Neuron (in vitro differentiated cells): ENCODE results near the gene CCL3.
"Not testable (repeated sequence)": the region's sequence is repeated elsewhere in the genome, so short reads cannot be mapped to it uniquely, and the experiment has no call there.

Experiments
- H2AFZ ChIP-seq: one replicate; pipeline ENCODE4 v1.6.1; 2013; ENCODE audit warnings: low read depth, mild to moderate bottlenecking, inconsistent platforms, low read length, moderate library complexity
- H3K27me3 ChIP-seq: one replicate; pipeline ENCODE4 v1.6.1; 2013; ENCODE audit warnings: low read length; ENCODE audit not compliant: insufficient read depth
- H3K36me3 ChIP-seq: one replicate; pipeline ENCODE4 v1.6.1; 2013; ENCODE audit warnings: low read length; ENCODE audit not compliant: insufficient read depth
- H3K4me1 ChIP-seq: one replicate; pipeline ENCODE4 v1.6.1; 2013; ENCODE audit warnings: low read length; ENCODE audit not compliant: insufficient read depth
- H3K4me3 ChIP-seq: 2 replicates; pipeline ENCODE4 v1.5.1; 2013; ENCODE audit warnings: mild to moderate bottlenecking, low read length, moderate library complexity
- H3K9me3 ChIP-seq: one replicate; pipeline ENCODE4 v1.6.1; 2013; ENCODE audit warnings: low read length

The CCL3 gene

DNA sequence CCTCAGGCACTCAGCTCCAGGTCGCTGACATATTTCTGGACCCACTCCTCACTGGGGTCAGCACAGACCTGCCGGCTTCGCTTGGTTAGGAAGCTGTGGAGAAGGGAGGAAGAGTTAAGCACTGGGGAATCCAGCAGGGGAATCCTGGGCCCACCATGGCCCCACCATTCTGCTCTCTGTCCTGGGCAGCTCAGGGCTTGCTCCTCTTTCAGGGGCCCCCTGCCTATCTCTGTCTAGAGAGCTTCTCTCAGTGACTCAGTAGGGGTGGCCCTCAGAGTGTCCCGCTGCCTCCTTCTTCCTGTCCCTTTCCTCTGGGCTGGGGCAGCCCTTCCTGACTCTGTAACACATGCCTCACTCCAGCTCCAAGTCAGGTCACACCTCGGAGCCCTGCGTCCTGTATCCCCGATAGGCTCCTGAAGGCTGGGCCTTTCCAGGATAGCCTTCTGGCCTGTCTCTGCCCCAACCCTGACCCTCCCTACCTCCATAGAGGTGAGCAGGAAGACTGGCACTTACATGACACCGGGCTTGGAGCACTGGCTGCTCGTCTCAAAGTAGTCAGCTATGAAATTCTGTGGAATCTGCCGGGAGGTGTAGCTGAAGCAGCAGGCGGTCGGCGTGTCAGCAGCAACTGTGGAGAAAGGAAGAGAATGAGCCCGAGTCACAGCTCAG, 1.1 kb downstream of the CCL3 start:
- peaks cover 14% of the 10 kb centered on the region for H3K27me3 ChIP-seq
- no peak overlapping the region for H2AFZ ChIP-seq
- H3K9me3 ChIP-seq, result no peaks in the 10 kb centered on the region
- no peak overlapping the region for H3K4me3 ChIP-seq
- no peaks in the 10 kb centered on the region for H3K4me1 ChIP-seq
- no peaks in the 10 kb centered on the region for H3K36me3 ChIP-seq

DNA sequence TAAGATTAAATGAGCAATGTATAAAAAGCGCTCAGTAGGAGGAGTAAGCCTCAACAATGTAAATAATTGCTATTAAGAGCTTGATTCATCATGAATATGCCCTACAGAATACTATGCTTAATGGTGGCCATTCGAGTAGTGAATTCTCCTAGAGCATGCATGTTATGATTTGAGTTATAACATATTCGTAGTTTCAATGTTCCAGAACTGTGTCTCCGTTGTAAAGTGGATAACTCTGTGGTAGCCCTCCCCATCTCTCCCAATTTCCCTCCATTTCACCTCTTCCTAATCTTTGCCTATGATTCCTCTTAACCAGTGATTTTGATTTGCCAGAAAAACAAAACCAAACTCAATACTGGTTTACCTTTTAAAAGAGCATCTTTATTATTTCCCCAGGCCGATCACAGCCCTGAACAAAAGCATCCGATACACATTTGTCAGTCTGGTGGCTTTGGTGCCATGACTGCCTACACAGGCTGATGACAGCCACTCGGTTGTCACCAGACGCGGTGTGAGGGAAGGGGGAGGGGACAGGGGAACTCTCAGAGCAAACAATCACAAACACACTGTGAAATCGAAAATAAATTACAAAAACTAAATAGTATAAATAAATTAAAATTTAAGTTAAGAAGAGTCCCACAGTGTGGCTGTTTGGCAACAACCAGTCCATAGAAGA, 1.9 kb downstream of the CCL3 start:
- not testable (repeated sequence) for H3K4me3 ChIP-seq, H2AFZ ChIP-seq, H3K9me3 ChIP-seq, H3K36me3 ChIP-seq, H3K4me1 ChIP-seq
- H3K27me3 ChIP-seq, result peaks cover 14% of the 10 kb centered on the region

DNA sequence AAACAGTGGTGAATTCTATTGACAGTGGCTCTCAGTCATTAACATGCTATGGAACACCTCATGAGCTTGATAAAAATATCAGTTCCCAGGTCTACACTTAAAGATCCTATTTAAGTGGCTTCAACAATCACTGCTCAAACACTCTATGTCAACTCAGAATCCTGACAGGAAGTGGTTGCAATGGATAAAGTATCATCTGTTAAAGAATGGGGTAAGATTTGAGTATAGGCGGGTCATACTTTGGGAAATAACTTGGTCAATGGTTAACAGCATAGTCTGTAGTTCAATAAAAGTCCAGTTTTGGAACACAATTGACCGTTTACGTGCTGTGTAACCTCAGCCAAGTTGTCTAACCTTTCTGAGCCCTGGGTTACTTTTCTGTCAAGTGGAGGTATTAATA, 2.5 kb downstream of the CCL3 start:
- H3K27me3 ChIP-seq, result peaks cover 14% of the 10 kb centered on the region
- not testable (repeated sequence) for H3K36me3 ChIP-seq, H3K4me3 ChIP-seq, H2AFZ ChIP-seq, H3K4me1 ChIP-seq, H3K9me3 ChIP-seq

DNA sequence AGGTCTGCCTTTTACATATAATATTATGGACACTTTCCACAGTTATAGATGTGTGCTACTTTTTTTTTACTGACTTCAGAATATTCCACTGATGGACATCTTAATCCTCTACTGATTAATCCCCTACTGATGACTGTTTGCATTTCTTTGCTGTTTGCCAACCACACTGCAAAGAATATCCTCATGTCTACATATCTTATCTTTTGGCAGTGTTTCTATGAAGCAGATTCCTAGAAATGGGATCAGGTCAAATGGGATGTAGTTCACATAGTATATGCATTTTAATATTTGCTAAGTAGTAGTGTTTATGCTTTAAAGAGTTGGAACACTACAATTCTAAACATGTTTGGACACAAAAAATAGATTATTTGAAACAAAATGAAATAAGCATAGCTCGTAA, 3.2 kb downstream of the CCL3 start:
- Histone ChIP-seq H3K36me3 (no peaks in the 10 kb centered on the region), H3K4me1 (no peaks in the 10 kb centered on the region), H3K27me3 (peaks cover 10% of the 10 kb centered on the region), H3K4me3 (no peak overlapping the region), H3K9me3 (no peaks in the 10 kb centered on the region), H2AFZ (no peak overlapping the region)

DNA sequence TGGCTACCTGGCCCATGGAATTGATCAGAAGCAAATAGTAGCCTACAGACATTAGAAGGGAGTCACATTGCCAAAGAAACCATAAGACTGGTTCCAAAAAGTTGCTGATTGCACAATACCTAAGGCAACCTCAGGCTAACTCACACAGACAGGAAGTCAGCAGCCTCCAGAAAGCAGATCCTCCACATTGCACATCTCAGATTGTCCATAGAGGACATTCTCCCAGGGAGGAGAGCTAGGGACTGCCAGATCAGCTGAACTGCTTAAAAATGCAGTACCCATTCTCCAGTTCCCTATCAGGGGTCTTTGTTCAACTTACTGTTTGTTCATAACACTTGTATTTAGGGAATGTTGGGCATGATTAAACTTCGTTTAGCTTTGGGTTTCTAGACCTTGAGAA, 4.2 kb downstream of the CCL3 start:
- Histone ChIP-seq H2AFZ (no peak overlapping the region), H3K4me3 (no peak overlapping the region), H3K4me1 (no peaks in the 10 kb centered on the region), H3K36me3 (no peaks in the 10 kb centered on the region), H3K9me3 (no peaks in the 10 kb centered on the region), H3K27me3 (peaks cover 15% of the 10 kb centered on the region)

DNA sequence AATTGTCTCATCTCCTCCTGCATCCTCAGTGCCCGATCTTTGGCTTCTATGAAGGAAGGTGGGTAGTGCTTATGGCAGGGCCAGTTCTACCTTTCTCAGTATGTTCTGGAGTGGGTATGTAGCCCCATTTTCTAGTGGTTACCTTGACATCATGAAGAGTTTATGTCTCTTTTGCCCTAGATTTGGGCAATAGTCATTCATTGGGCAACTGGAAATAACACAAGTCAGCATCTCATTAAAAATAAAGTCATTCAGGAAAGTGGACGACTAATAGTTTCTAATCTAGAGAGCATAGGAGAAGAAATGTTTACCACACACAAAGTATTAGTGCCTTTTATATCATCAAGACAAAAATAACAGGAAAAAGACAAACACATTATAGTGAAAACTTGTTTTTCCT, 6.3 kb downstream of the CCL3 start:
- not testable (repeated sequence) for H3K4me1 ChIP-seq, H3K4me3 ChIP-seq, H3K9me3 ChIP-seq, H2AFZ ChIP-seq, H3K36me3 ChIP-seq, H3K27me3 ChIP-seq

DNA sequence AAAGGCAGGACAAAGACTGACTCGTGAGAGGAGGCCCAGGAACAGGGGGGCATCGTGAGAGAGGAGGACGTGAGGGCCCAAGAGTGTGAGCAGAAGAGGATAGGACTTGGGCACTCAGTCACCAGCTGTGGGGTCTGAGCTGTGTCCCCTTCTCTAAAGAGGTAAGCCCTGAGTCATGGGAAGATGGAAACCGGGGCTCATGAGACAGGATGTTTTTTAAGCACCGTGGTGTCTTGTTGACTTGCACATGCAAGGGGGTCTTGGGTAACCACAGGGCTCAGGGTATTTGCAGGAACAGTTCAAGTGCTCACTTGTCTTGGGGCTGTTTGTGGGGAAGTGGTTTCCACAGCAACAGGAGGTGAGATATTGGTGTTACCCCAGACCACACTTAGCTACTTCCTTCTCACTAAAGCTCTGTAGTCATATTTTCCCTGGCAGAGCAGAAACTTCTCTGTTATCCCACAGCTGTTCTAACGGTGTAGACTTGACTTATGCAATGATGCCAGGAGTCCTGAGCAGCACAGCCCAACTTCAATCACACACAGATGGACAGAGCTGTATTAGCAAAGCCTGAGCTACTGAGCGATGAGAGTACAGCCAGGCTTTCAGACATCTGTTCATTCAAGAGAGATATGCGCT, 7.3 kb downstream of the CCL3 start:
- not testable (repeated sequence) for H3K9me3 ChIP-seq, H3K4me3 ChIP-seq, H3K36me3 ChIP-seq, H2AFZ ChIP-seq, H3K4me1 ChIP-seq
- peaks cover 12% of the 10 kb centered on the region for H3K27me3 ChIP-seq

DNA sequence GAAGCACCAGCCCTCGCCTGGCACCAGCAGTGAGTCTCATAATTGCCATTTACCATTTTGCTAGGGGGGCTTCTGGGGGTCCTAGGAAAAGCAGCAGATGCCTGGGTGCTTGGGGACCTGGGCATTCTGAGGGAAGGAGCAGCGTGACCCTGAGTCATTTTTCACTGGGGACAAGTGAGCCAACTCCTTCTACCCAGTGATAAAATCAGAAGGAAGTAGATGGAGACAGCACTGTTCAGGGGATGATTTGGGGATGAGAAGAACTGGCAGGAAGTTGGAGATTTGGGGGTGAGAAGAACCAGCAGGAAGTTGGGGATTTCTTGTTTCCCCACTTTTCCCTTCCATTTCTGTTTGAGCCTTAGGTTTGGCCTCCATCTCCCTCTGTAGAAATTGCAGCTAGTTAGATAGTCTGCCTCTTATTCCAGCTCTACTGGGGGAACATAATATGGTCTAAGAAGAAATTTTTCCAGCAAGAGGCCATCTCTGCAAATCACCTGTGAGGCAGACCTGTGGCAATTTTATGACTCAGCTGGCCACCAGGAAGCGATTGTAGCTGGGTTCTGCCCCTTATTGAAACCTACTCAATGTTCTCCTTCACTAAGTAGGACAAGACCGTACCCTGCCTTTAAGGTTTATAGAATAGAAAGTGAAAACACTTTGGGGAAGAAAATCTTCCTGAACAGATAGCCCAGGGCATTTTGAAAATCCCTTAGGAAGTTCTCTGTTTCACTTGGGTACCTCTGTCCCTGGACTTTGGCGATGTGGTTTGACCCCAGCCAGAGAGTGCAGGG, 8.1 kb downstream of the CCL3 start:
- not testable (repeated sequence) for H3K4me3 ChIP-seq, H3K9me3 ChIP-seq, H2AFZ ChIP-seq, H3K4me1 ChIP-seq, H3K36me3 ChIP-seq
- H3K27me3 ChIP-seq, result peaks cover 17% of the 10 kb centered on the region

DNA sequence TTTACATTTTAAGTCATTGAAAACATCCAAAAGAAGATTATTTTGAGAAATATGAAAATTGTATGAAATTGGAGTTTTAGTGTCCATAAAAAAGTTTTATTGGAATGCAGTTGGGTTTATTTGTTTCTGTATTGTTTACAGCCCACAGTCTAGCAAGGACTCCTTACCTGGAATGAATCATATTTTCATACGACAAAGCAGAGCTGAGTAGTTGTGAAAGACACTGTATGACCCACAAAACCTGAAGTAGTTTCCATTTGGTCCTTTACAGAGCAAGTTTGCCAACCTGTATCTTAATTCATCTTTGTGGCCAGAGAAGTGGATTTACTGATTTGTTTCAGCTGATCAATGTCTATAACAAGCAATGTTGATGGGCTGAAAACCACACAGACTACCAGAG, 15.6 kb downstream of the CCL3 start:
- no peak overlapping the region for H2AFZ ChIP-seq
- peaks cover 11% of the 10 kb centered on the region for H3K27me3 ChIP-seq
- no peaks in the 10 kb centered on the region for H3K4me1 ChIP-seq
- H3K36me3 ChIP-seq, result no peaks in the 10 kb centered on the region
- H3K9me3 ChIP-seq, result no peaks in the 10 kb centered on the region
- no peak overlapping the region for H3K4me3 ChIP-seq

DNA sequence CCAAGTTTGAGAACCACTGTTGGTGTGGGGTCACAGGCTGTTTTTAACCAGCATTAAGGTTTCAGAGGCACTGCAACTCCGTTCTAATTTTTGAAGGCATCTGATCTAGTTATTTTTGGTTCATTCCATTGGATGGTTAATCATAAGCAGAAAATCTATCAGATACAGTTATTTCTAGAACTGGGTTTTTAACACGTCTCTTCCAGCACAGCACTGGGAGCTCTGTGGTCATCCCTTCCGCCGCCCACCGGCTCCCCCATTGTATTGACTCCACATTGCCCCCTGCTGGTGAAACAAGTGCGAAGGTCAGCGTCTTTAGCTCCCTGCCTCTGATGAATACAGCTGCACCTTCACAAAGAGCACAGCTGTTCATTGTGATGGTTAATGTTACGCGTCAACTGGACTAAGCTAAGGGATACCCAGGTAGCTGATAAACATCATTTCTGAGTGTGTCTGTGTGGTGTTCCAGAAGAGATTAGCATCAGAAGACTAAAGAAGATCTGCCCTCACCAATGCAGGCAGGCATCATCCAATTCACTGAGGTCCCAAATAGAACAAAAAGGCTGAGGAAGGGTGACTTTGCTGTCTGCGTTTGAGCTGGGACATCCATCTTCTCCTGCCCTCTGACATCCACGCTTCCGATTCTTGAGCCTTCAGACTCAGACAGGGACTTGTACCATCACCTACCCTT, 17.4 kb downstream of the CCL3 start:
- H2AFZ ChIP-seq, result no peak overlapping the region
- H3K9me3 ChIP-seq, result no peaks in the 10 kb centered on the region
- H3K4me1 ChIP-seq, result no peaks in the 10 kb centered on the region
- no peaks in the 10 kb centered on the region for H3K36me3 ChIP-seq
- no peak overlapping the region for H3K4me3 ChIP-seq
- H3K27me3 ChIP-seq, result peaks cover 8% of the 10 kb centered on the region

DNA sequence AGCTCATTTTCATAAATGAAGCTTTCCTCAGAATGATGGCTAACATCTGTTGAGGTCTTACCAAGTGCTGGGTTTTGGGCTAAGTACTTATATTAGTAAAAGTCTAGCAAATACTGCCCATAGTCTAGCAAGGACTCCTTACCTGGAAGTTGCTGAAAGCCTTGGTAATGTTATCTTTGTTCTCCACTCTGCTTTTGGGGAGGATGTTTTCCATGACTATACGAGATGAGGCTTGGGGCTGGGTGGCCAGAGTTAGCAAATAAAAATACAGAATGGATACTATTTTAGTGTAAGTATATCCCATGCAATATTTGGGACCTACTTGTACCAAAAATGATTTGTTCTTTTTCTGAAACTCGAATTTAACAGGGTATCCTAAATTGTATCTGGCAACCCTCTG, 18.2 kb downstream of the CCL3 start:
- Histone ChIP-seq H3K36me3 (no peaks in the 10 kb centered on the region), H3K9me3 (no peaks in the 10 kb centered on the region), H3K4me1 (no peaks in the 10 kb centered on the region), H3K4me3 (no peak overlapping the region), H2AFZ (no peak overlapping the region), H3K27me3 (peaks cover 3% of the 10 kb centered on the region)

DNA sequence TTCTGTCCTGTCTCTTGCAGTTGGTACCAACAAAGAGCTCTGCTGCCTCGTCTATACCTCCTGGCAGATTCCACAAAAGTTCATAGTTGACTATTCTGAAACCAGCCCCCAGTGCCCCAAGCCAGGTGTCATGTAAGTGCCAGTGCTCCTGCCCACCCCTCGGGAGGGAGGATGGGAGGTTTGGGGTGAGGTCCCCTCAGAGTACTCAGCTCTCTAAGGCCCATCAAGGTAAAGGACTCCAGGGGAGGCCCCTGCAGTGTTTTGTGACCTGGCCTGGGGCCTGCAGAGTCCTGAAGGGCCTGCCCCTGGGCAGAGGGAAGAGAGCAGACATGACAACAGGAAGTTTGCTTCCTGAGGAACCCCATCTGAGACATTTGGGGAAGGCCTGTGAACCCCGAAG, 19.5 kb downstream of the CCL3 start:
- Histone ChIP-seq H3K4me3 (no peak overlapping the region), H3K4me1 (no peaks in the 10 kb centered on the region), H2AFZ (no peak overlapping the region), H3K9me3 (no peaks in the 10 kb centered on the region), H3K27me3 (peaks cover 3% of the 10 kb centered on the region), H3K36me3 (no peaks in the 10 kb centered on the region)

DNA sequence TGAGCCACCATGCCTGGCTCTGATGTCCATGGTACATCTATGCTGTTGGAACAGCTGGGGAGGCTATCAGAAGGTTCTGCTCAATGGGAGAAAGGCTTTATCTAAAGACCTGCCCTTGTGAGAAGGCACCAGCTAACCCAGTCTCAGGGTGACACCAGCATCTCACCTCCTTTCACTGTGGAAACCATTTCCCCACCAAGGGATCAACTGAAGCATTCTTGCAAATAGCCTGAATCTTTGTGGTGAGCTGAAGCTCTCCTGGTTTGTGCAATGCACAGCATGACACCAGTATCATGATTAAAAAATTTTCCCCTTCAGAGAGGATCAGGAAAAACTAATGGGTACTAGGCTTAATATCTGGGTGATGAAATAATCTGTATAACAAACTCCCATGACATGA, 20.8 kb downstream of the CCL3 start:
- Histone ChIP-seq H3K36me3 (no peaks in the 10 kb centered on the region), H3K4me1 (no peaks in the 10 kb centered on the region), H3K4me3 (no peak overlapping the region), H3K27me3 (peaks cover 3% of the 10 kb centered on the region), H3K9me3 (no peaks in the 10 kb centered on the region), H2AFZ (no peak overlapping the region)
